ENCODE results near the gene TMEM44.

TMEM44 gene

DNA sequence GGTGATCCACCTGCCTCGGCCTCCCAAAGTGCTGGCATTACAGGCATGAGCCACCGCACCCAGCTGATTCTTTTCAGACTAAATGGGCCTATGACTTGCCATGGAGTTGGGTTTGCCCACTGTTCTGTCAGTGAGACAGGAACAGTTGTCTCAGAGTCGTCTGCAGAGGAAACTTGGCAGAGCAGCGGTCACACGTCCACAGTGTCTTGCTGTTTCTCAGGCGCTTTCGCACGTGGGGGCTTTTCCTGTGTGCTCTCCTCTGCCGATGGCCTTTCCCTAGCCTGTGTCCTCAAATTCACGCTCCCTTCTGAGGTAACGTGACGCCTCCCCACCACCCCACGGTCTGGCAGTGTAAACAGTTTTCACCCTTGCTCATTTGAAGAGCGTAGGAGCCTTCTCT lies 11.3 kb downstream of the TMEM44 start:
- H3K4me1 ChIP-seq (ENCODE audit: control insufficient read depth, insufficient read depth, low read length): no peaks in the 10 kb centered on the region
- no peaks in the 10 kb centered on the region for H3K27me3 ChIP-seq (replicated peaks; ENCODE audit: control insufficient read depth, insufficient read depth, low read length)
- H3K9ac ChIP-seq (ENCODE audit: low read length): no peak overlapping the region
- no peak for DNase-seq (ENCODE audit: low read depth)
- no peak overlapping the region for H3K4me3 ChIP-seq (ENCODE audit: low read length)
- H3K36me3 ChIP-seq (ENCODE audit: control insufficient read depth, insufficient read depth, low read length, severe bottlenecking): peaks cover 11% of the 10 kb centered on the region
- no peaks in the 10 kb centered on the region for H3K9me3 ChIP-seq (ENCODE audit: control insufficient read depth, low read length)

- DNase-seq (ENCODE audit: low read depth): no peak
- Histone ChIP-seq H3K36me3 (ENCODE audit: control insufficient read depth, insufficient read depth, low read length, severe bottlenecking) (peaks cover 9% of the 10 kb centered on the region), H3K4me1 (ENCODE audit: control insufficient read depth, insufficient read depth, low read length) (no peaks in the 10 kb centered on the region), H3K27me3 (replicated peaks; ENCODE audit: control insufficient read depth, insufficient read depth, low read length) (no peaks in the 10 kb centered on the region), H3K4me3 (ENCODE audit: low read length) (no peak overlapping the region), H3K9ac (ENCODE audit: low read length) (no peak overlapping the region), H3K9me3 (ENCODE audit: control insufficient read depth, low read length) (no peaks in the 10 kb centered on the region)
Observed at GRCh38 chr3:194620196-194620595, 13.0 kb downstream of the TMEM44 start.

GRCh38 chr3:194619741-194620140 lies 13.5 kb downstream of the TMEM44 start:
- H3K27me3 ChIP-seq (replicated peaks; ENCODE audit: control insufficient read depth, insufficient read depth, low read length): no peaks in the 10 kb centered on the region
- no peak for DNase-seq (ENCODE audit: low read depth)
- H3K9ac ChIP-seq (ENCODE audit: low read length): no peak overlapping the region
- H3K36me3 ChIP-seq (ENCODE audit: control insufficient read depth, insufficient read depth, low read length, severe bottlenecking): peaks cover 5% of the 10 kb centered on the region
- no peaks in the 10 kb centered on the region for H3K4me1 ChIP-seq (ENCODE audit: control insufficient read depth, insufficient read depth, low read length)
- no peak overlapping the region for H3K4me3 ChIP-seq (ENCODE audit: low read length)
- no peaks in the 10 kb centered on the region for H3K9me3 ChIP-seq (ENCODE audit: control insufficient read depth, low read length)

GRCh38 chr3:194618858-194619608 lies 14.2 kb downstream of the TMEM44 start:
- DNase-seq (ENCODE audit: low read depth): no peak
- Histone ChIP-seq H3K9ac (ENCODE audit: low read length) (no peak overlapping the region), H3K27me3 (replicated peaks; ENCODE audit: control insufficient read depth, insufficient read depth, low read length) (no peaks in the 10 kb centered on the region), H3K4me3 (ENCODE audit: low read length) (no peak overlapping the region), H3K4me1 (ENCODE audit: control insufficient read depth, insufficient read depth, low read length) (no peaks in the 10 kb centered on the region), H3K9me3 (ENCODE audit: control insufficient read depth, low read length) (no peaks in the 10 kb centered on the region), H3K36me3 (ENCODE audit: control insufficient read depth, insufficient read depth, low read length, severe bottlenecking) (peaks cover 5% of the 10 kb centered on the region)

DNA sequence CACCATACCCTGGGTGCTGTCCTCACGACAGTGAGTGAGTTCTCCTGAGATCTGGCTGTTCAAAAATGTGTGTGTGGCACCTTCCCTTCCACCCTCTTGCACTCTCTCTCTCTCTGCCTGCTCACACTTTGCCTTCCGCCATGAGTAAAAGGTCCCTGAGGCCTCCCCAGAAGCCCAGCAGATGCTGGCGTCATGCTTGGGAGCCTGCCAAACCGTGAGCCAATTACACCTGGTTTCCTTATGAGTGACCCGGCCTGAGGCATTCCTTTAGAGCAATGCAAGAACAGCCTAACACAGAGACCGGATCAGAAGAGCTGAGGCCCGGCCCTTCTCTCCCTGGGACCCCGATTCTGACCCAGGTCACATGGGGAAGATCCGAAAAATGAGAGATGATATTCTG lies 15.4 kb downstream of the TMEM44 start:
- H3K36me3 ChIP-seq (ENCODE audit: control insufficient read depth, insufficient read depth, low read length, severe bottlenecking): peaks cover 5% of the 10 kb centered on the region

DNA sequence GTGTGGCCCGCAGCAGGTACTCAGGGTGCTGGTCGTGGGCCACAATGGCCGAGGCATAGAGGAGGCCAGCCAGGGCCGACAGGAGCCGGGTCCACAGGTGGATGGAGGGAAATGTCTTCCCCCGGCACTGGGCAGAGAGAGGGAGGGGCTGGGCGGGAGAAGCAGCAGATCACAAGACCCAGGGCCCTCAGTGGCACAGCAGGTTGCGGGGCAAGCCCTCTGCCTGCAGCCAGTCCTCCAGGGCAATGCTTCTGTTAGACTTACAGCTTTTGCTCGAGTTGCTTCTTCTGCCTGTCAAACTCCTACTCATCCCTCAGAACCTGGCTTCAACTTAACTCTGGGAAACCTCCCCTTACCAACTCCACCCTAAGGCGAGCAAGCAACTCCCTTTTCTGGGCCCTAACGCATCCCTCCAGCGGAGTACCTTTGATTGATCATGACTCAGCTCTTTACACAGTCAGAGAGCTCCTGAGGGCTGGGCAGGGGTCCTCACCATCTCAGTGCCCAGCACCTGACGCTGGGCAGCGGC lies 16.0 kb downstream of the TMEM44 start:
- no peak overlapping the region for H3K4me3 ChIP-seq (ENCODE audit: low read length)
- H3K4me1 ChIP-seq (ENCODE audit: control insufficient read depth, insufficient read depth, low read length): no peaks in the 10 kb centered on the region
- H3K27me3 ChIP-seq (replicated peaks; ENCODE audit: control insufficient read depth, insufficient read depth, low read length): no peaks in the 10 kb centered on the region
- H3K9me3 ChIP-seq (ENCODE audit: control insufficient read depth, low read length): no peaks in the 10 kb centered on the region
- H3K36me3 ChIP-seq (ENCODE audit: control insufficient read depth, insufficient read depth, low read length, severe bottlenecking): peaks cover 5% of the 10 kb centered on the region
- no peak for DNase-seq (ENCODE audit: low read depth)
- no peak overlapping the region for H3K9ac ChIP-seq (ENCODE audit: low read length)

More for the DNA sequence above, 15.4 kb downstream of the TMEM44 start:
- H3K9me3 ChIP-seq (ENCODE audit: control insufficient read depth, low read length): no peaks in the 10 kb centered on the region
- no peaks in the 10 kb centered on the region for H3K27me3 ChIP-seq (replicated peaks; ENCODE audit: control insufficient read depth, insufficient read depth, low read length)
- DNase-seq (ENCODE audit: low read depth): no peak
- H3K9ac ChIP-seq (ENCODE audit: low read length): no peak overlapping the region
- no peaks in the 10 kb centered on the region for H3K4me1 ChIP-seq (ENCODE audit: control insufficient read depth, insufficient read depth, low read length)
- H3K4me3 ChIP-seq (ENCODE audit: low read length): no peak overlapping the region

GRCh38 chr3:194615226-194615625 lies 18.0 kb downstream of the TMEM44 start:
- H3K4me1 ChIP-seq (ENCODE audit: control insufficient read depth, insufficient read depth, low read length): no peaks in the 10 kb centered on the region
- peaks cover 5% of the 10 kb centered on the region for H3K36me3 ChIP-seq (ENCODE audit: control insufficient read depth, insufficient read depth, low read length, severe bottlenecking)
- no peak for DNase-seq (ENCODE audit: low read depth)
- H3K4me3 ChIP-seq (ENCODE audit: low read length): no peak overlapping the region
- H3K9me3 ChIP-seq (ENCODE audit: control insufficient read depth, low read length): no peaks in the 10 kb centered on the region
- H3K9ac ChIP-seq (ENCODE audit: low read length): no peak overlapping the region
- no peaks in the 10 kb centered on the region for H3K27me3 ChIP-seq (replicated peaks; ENCODE audit: control insufficient read depth, insufficient read depth, low read length)

DNA sequence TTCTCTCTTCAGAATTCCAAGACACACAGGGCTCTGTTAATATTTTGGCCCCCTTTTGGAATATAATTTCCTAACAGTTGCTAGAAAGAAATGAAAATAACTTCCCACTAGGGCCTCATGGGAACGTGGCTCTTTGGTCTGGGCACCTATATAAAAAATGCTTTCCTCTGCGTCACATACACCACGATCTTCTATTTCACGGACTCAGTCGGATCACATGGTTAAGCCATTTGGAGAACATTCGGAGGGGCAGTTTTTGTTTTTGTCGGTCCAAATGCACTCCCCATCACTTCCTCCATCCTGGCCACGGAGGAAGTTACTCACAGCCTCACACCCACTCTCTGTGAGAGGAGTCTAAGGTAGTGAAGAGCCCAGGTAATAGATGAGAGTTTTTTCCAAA lies 21.0 kb downstream of the TMEM44 start:
- H3K9me3 ChIP-seq (ENCODE audit: control insufficient read depth, low read length): no peaks in the 10 kb centered on the region
- H3K4me1 ChIP-seq (ENCODE audit: control insufficient read depth, insufficient read depth, low read length): no peaks in the 10 kb centered on the region
- H3K36me3 ChIP-seq (ENCODE audit: control insufficient read depth, insufficient read depth, low read length, severe bottlenecking): peaks cover 5% of the 10 kb centered on the region
- no peak overlapping the region for H3K9ac ChIP-seq (ENCODE audit: low read length)
- peaks cover 3% of the 10 kb centered on the region for H3K27me3 ChIP-seq (replicated peaks; ENCODE audit: control insufficient read depth, insufficient read depth, low read length)
- no peak for DNase-seq (ENCODE audit: low read depth)
- H3K4me3 ChIP-seq (ENCODE audit: low read length): no peak overlapping the region

- no peaks in the 10 kb centered on the region for H3K4me1 ChIP-seq (ENCODE audit: control insufficient read depth, insufficient read depth, low read length)
- no peaks in the 10 kb centered on the region for H3K9me3 ChIP-seq (ENCODE audit: control insufficient read depth, low read length)
- peaks cover 3% of the 10 kb centered on the region for H3K27me3 ChIP-seq (replicated peaks; ENCODE audit: control insufficient read depth, insufficient read depth, low read length)
Observed at GRCh38 chr3:194610689-194611088, 22.5 kb downstream of the TMEM44 start.

DNA sequence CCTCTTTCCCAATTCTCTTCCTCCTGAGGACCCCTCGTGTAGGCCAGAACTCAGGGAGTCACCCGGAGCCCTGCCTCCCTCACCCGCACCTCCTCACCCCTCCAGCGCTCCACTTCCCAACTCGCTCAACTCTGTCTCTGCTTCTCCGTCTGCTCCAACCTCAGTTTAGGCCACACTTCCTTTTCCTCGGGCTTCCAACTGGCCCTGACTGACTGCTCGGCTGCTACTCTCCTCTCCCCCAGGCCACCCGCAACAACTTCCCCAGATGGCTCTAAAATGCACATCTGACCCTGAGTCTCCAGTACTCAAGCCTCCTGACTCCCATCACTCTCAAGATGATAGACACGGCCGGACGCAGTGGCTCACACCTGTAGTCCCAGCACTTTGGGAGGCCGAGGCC lies 23.6 kb downstream of the TMEM44 start:
- Histone ChIP-seq H3K36me3 (ENCODE audit: control insufficient read depth, insufficient read depth, low read length, severe bottlenecking) (no peaks in the 10 kb centered on the region), H3K27me3 (replicated peaks; ENCODE audit: control insufficient read depth, insufficient read depth, low read length) (peaks cover 3% of the 10 kb centered on the region)

More at GRCh38 chr3:194610689-194611088, 22.5 kb downstream of the TMEM44 start:
- Histone ChIP-seq H3K36me3 (ENCODE audit: control insufficient read depth, insufficient read depth, low read length, severe bottlenecking) (peaks cover 4% of the 10 kb centered on the region), H3K4me3 (ENCODE audit: low read length) (no peak overlapping the region), H3K9ac (ENCODE audit: low read length) (no peak overlapping the region)
- DNase-seq (ENCODE audit: low read depth): no peak

DNA sequence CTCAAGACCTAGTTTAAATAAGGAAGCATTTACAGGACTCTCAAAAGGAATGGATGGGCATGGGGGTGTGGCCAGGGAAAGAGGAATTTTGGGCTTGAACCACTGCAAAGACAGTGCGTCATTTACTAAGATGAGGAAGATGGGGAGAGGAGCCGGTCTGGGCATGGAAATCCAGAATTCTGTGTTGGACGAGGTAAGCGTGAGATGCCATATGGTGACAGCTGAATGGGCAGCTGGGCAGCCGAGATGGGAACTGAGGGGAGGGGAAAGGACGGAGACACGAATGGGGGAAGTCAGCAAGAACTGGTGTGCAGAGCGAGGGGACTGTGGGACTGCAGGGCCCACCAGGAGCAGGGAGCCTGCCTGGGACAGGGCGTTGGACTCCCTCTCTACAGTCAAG lies 24.2 kb downstream of the TMEM44 start:
- Histone ChIP-seq H3K4me1 (ENCODE audit: control insufficient read depth, insufficient read depth, low read length) (no peaks in the 10 kb centered on the region), H3K36me3 (ENCODE audit: control insufficient read depth, insufficient read depth, low read length, severe bottlenecking) (peaks cover 2% of the 10 kb centered on the region), H3K9me3 (ENCODE audit: control insufficient read depth, low read length) (no peaks in the 10 kb centered on the region), H3K9ac (ENCODE audit: low read length) (no peak overlapping the region), H3K27me3 (replicated peaks; ENCODE audit: control insufficient read depth, insufficient read depth, low read length) (peaks cover 3% of the 10 kb centered on the region), H3K4me3 (ENCODE audit: low read length) (no peak overlapping the region)
- no peak for DNase-seq (ENCODE audit: low read depth)

More for the DNA sequence above, 23.6 kb downstream of the TMEM44 start:
- Histone ChIP-seq H3K4me1 (ENCODE audit: control insufficient read depth, insufficient read depth, low read length) (no peaks in the 10 kb centered on the region), H3K9ac (ENCODE audit: low read length) (no peak overlapping the region), H3K4me3 (ENCODE audit: low read length) (no peak overlapping the region), H3K9me3 (ENCODE audit: control insufficient read depth, low read length) (no peaks in the 10 kb centered on the region)
- no peak for DNase-seq (ENCODE audit: low read depth)
